H9 (cell line): ENCODE data around the gene PRKACG. TPM values are rescaled to one million over a fixed set of nuclear protein-coding genes. Genes with fewer than 3 reads are reported as not detected.

Experiments
- DNase-seq: peaks from one replicate; pipeline ENCODE4 v3.0.0-alpha.2; 2017
- H2AFZ ChIP-seq: one replicate; pipeline ENCODE4 v1.6.1; 2013; ENCODE audit warnings: mild to moderate bottlenecking, low read length, control low read depth, moderate library complexity
- H2AK5ac ChIP-seq: 2 replicates; pipeline ENCODE4 v1.6.1; 2013; ENCODE audit warnings: low read length, control low read depth, mixed read lengths; ENCODE audit not compliant: insufficient read length
- H2BK120ac ChIP-seq: one replicate; pipeline ENCODE4 v1.6.1; 2013; ENCODE audit warnings: low read depth, mild to moderate bottlenecking, low read length, control low read depth, inconsistent platforms; ENCODE audit not compliant: poor library complexity, severe bottlenecking
- H2BK12ac ChIP-seq: 2 replicates; pipeline ENCODE4 v1.6.1; 2013; ENCODE audit warnings: low read length, control low read depth, mixed read lengths, low read depth; ENCODE audit not compliant: insufficient read length
- H2BK15ac ChIP-seq: 2 replicates; pipeline ENCODE4 v1.6.1; 2013; ENCODE audit warnings: low read depth, low read length, control low read depth
- H2BK20ac ChIP-seq: one replicate; pipeline ENCODE4 v1.6.1; 2013; ENCODE audit warnings: low read depth, mild to moderate bottlenecking, low read length, control low read depth, inconsistent platforms; ENCODE audit not compliant: poor library complexity, severe bottlenecking
- H2BK5ac ChIP-seq: 2 replicates; pipeline ENCODE4 v1.6.1; 2013; ENCODE audit warnings: low read length, control low read depth, mixed read lengths; ENCODE audit not compliant: insufficient read length
- H3K14ac ChIP-seq: 2 replicates; pipeline ENCODE4 v1.6.1; 2013; ENCODE audit warnings: low read length, control low read depth; ENCODE audit not compliant: insufficient read depth
- H3K18ac ChIP-seq: 2 replicates; pipeline ENCODE4 v1.6.1; 2013; ENCODE audit warnings: low read depth, mild to moderate bottlenecking, mixed read lengths, low read length, control low read depth; ENCODE audit not compliant: insufficient read length
- H3K23ac ChIP-seq: 2 replicates; pipeline ENCODE4 v1.6.1; 2013; ENCODE audit warnings: low read length, control low read depth, mixed read lengths, low read depth; ENCODE audit not compliant: insufficient read length
- H3K23me2 ChIP-seq: 2 replicates; pipeline ENCODE4 v1.6.1; 2013; ENCODE audit warnings: low read depth, mild to moderate bottlenecking, mixed read lengths, low read length, control low read depth; ENCODE audit not compliant: insufficient read length, poor library complexity, severe bottlenecking
- H3K27ac ChIP-seq: 2 replicates; pipeline ENCODE4 v1.5.1; 2013; ENCODE audit warnings: low read length, control low read depth, mixed read lengths, low read depth; ENCODE audit not compliant: insufficient read length
- H3K27me3 ChIP-seq: 2 replicates; pipeline ENCODE4 v1.6.1; 2013; ENCODE audit warnings: low read length, control low read depth, inconsistent platforms; ENCODE audit not compliant: insufficient read depth
- H3K4ac ChIP-seq: 2 replicates; pipeline ENCODE4 v1.6.1; 2013; ENCODE audit warnings: low read depth, mild to moderate bottlenecking, control low read depth, inconsistent platforms, low read length, moderate library complexity
- H3K4me1 ChIP-seq: 2 replicates; pipeline ENCODE4 v1.6.1; 2013; ENCODE audit warnings: low read length, control low read depth, inconsistent platforms; ENCODE audit not compliant: insufficient read depth
- H3K4me2 ChIP-seq: 2 replicates; pipeline ENCODE4 v1.6.1; 2013; ENCODE audit warnings: low read length, control low read depth, mixed read lengths; ENCODE audit not compliant: insufficient read length, insufficient read depth
- H3K56ac ChIP-seq: 2 replicates; pipeline ENCODE4 v1.6.1; 2013; ENCODE audit warnings: low read depth, mild to moderate bottlenecking, mixed read lengths, low read length, control low read depth; ENCODE audit not compliant: insufficient read length
- H3K79me1 ChIP-seq: 2 replicates; pipeline ENCODE4 v1.6.1; 2013; ENCODE audit warnings: low read depth, mild to moderate bottlenecking, moderate library complexity, low read length, control low read depth, inconsistent platforms; ENCODE audit not compliant: insufficient read depth, poor library complexity, severe bottlenecking
- H3K79me2 ChIP-seq: 2 replicates; pipeline ENCODE4 v1.6.1; 2013; ENCODE audit warnings: low read length, control low read depth, inconsistent platforms; ENCODE audit not compliant: insufficient read depth
- H3K9ac ChIP-seq: 2 replicates; pipeline ENCODE4 v1.6.1; 2013; ENCODE audit warnings: low read length, control low read depth, mixed read lengths; ENCODE audit not compliant: insufficient read length; ENCODE audit errors: extremely low read depth
- H3K9me3 ChIP-seq: one replicate; pipeline ENCODE4 v1.6.1; 2013; ENCODE audit warnings: low read depth, low read length, inconsistent platforms; ENCODE audit not compliant: control insufficient read depth
- H3T11ph ChIP-seq: one replicate; pipeline ENCODE4 v1.6.1; 2013; ENCODE audit warnings: mild to moderate bottlenecking, low read length, control low read depth, inconsistent platforms
- H4K20me1 ChIP-seq: one replicate; pipeline ENCODE4 v1.6.1; 2013; ENCODE audit not compliant: control insufficient read depth, insufficient read length, insufficient read depth
- H4K5ac ChIP-seq: 2 replicates; pipeline ENCODE4 v1.6.1; 2013; ENCODE audit warnings: low read depth, mild to moderate bottlenecking, mixed read lengths, low read length, control low read depth; ENCODE audit not compliant: insufficient read length
- H4K8ac ChIP-seq: replicated peaks from 2 replicates; pipeline ENCODE4 v1.6.1; 2013; ENCODE audit warnings: low read length, control low read depth, mixed read lengths, low read depth; ENCODE audit not compliant: insufficient read length
- H4K91ac ChIP-seq: 2 replicates; pipeline ENCODE4 v1.6.1; 2013; ENCODE audit warnings: low read depth, mild to moderate bottlenecking, moderate library complexity, mixed read lengths, low read length, control low read depth; ENCODE audit not compliant: insufficient read length
- H3K27ac Mint-ChIP-seq, 3 experiments: 2 replicates in 2 of 3; 3 replicates in 1 of 3; pipeline ENCODE4 v1.8.0; 2020 to 2021; ENCODE audit warnings: mixed read lengths in 3 of 3, mild to moderate bottlenecking in 1 of 3, moderate library complexity in 1 of 3
- H3K27me3 Mint-ChIP-seq: 2 replicates; pipeline ENCODE4 v1.8.0; 2021; ENCODE audit warnings: low read depth, mild to moderate bottlenecking, moderate library complexity, mixed read lengths
- H3K36me3 Mint-ChIP-seq, 3 experiments: 2 replicates in 2 of 3; 3 replicates in 1 of 3; pipeline ENCODE4 v1.8.0; 2020 to 2021; ENCODE audit warnings: low read depth in 3 of 3, mixed read lengths in 3 of 3; ENCODE audit not compliant: insufficient read depth in 1 of 3
- H3K4me1 Mint-ChIP-seq, 2 experiments: 2 replicates each; pipeline ENCODE4 v1.8.0; 2020; ENCODE audit warnings: mixed read lengths in 2 of 2
- H3K4me3 Mint-ChIP-seq, 2 experiments: 2 replicates in 1 of 2; 3 replicates in 1 of 2; pipeline ENCODE4 v1.8.0; 2020 to 2021; ENCODE audit warnings: mild to moderate bottlenecking in 2 of 2, mixed read lengths in 2 of 2, moderate library complexity in 1 of 2
- H3K9me3 Mint-ChIP-seq, 2 experiments: 2 replicates in 1 of 2; 3 replicates in 1 of 2; pipeline ENCODE4 v1.8.0; 2020; ENCODE audit warnings: mild to moderate bottlenecking in 2 of 2, mixed read lengths in 2 of 2, moderate library complexity in 1 of 2
- CTCF ChIP-seq: fragments of 200-600 bp; sonication (generic); conservative IDR thresholded peaks from 3 replicates; pipeline ENCODE4 v1.8.0; 2021; ENCODE audit warnings: antibody characterized with exemption, mild to moderate bottlenecking
- WGBS: extraction: QIAGEN DNeasy Blood & Tissue Kit; methylation state at CpG from one replicate; pipeline ENCODE4 v1.1.7; 2013; ENCODE audit warnings: missing lambda C conversion rate, low lambda C conversion rate, mixed read lengths; ENCODE audit not compliant: insufficient read length; ENCODE audit errors: extremely low coverage; 5-methylcytosine and 5-hydroxymethylcytosine counted together
- total RNA-seq: library from RNA; stranded (reverse); gene quantifications from 2 replicates; pipeline ENCODE4 v1.2.1, GENCODE V29; 2021

PRKACG gene
- total RNA-seq, 1 experiment from 2014 or later: not detected

GRCh38 chr9:69001921-69002320 lies 12.0 kb downstream of the PRKACG start:
- no peak overlapping the region for H3K18ac ChIP-seq
- H3K4ac ChIP-seq: no peak overlapping the region
- no peak overlapping the region for H2BK15ac ChIP-seq
- no peaks in the 10 kb centered on the region for H3K79me1 ChIP-seq
- H3K27ac ChIP-seq: no peak overlapping the region
- H3K4me1 Mint-ChIP-seq: peaks cover 21 to 28% of the 10 kb centered on the region in 2 experiments
- no peak overlapping the region for H3T11ph ChIP-seq
- H4K5ac ChIP-seq: no peak overlapping the region
- H3K79me2 ChIP-seq: no peaks in the 10 kb centered on the region
- H2BK12ac ChIP-seq: no peak overlapping the region
- H3K23me2 ChIP-seq: no peaks in the 10 kb centered on the region
- no peak for DNase-seq
- no peaks in the 10 kb centered on the region for H3K36me3 Mint-ChIP-seq
- H4K8ac ChIP-seq: no peak overlapping the region
- no peak overlapping the region for H2AK5ac ChIP-seq
- H2BK5ac ChIP-seq: no peak overlapping the region
- H3K27me3 ChIP-seq: no peaks in the 10 kb centered on the region
- H3K9me3 Mint-ChIP-seq: no peaks in the 10 kb centered on the region
- no peaks in the 10 kb centered on the region for H3K27me3 Mint-ChIP-seq
- H3K14ac ChIP-seq: no peak overlapping the region
- no peaks in the 10 kb centered on the region for H3K9me3 ChIP-seq
- H2AFZ ChIP-seq: no peak overlapping the region
- H3K4me2 ChIP-seq: no peak overlapping the region
- H4K20me1 ChIP-seq: no peaks in the 10 kb centered on the region
- H3K4me1 ChIP-seq: no peaks in the 10 kb centered on the region
- WGBS: no CpG with 5 or more reads among the region's 8 CpGs
- no peak overlapping the region for H3K23ac ChIP-seq
- no peak overlapping the region for H2BK20ac ChIP-seq
- no peak for TF ChIP-seq CTCF
- H3K9ac ChIP-seq: no peak overlapping the region
- H3K56ac ChIP-seq: no peak overlapping the region
- H2BK120ac ChIP-seq: no peak overlapping the region
- no peak overlapping the region for H3K4me3 Mint-ChIP-seq
- H3K27ac Mint-ChIP-seq: peak overlapping the region in 1 of 3 experiments; percentile 17; a peak in 1 of 7 replicates
- no peak overlapping the region for H4K91ac ChIP-seq
